H1 (cell line): ENCODE data around the gene CHRDL2. TPM values are rescaled to one million over a fixed set of nuclear protein-coding genes. Genes with fewer than 3 reads are reported as not detected.

ENCODE experiments used
- CTCF ChIA-PET: fragments of 300-600 bp; sonication (Branson Sonifier 250); formaldehyde crosslinking; loops from one replicate; lab custom pipeline; 2021; ENCODE audit not compliant: partially characterized antibody; lab: Charles Lee
- POLR2A ChIA-PET: fragments of 300-600 bp; sonication (Branson Sonifier 250); formaldehyde crosslinking; loops from one replicate; lab custom pipeline; 2021; ENCODE audit warnings: inconsistent platforms; ENCODE audit not compliant: partially characterized antibody; lab: Charles Lee
- DNase-seq, 2 experiments: peaks; one replicate each; pipeline versions ENCODE4 v3.0.0 to v3.0.0-alpha.2; 2010 to 2022; ENCODE audit warnings: low spot score in 2 of 2, low read depth in 1 of 2, mixed read lengths in 1 of 2
- FAIRE-seq: peaks from 2 replicates; lab custom pipeline; 2011; peaks lifted over from hg19 to GRCh38; lab: Jason Lieb, UNC
- H2AFZ ChIP-seq: 2 replicates; pipeline ENCODE4 v1.8.1; 2012; ENCODE audit warnings: low read length, inconsistent platforms
- H2AK5ac ChIP-seq: 2 replicates; pipeline ENCODE4 v1.6.1; 2013; ENCODE audit warnings: low read depth, low read length
- H2BK120ac ChIP-seq: replicated peaks from 2 replicates; pipeline ENCODE3; 2013; ENCODE audit warnings: low read depth, low read length, inconsistent platforms
- H2BK12ac ChIP-seq: 2 replicates; pipeline ENCODE4 v1.6.1; 2013; ENCODE audit warnings: low read depth, low read length
- H2BK15ac ChIP-seq: 2 replicates; pipeline ENCODE4 v1.6.1; 2013; ENCODE audit warnings: low read length
- H2BK20ac ChIP-seq: 2 replicates; pipeline ENCODE4 v1.6.1; 2013; ENCODE audit warnings: low read length
- H2BK5ac ChIP-seq: 2 replicates; pipeline ENCODE4 v1.6.1; 2013; ENCODE audit warnings: low read depth, low read length
- H3K14ac ChIP-seq: 2 replicates; pipeline ENCODE4 v1.6.1; 2013; ENCODE audit warnings: inconsistent platforms; ENCODE audit not compliant: insufficient read length
- H3K18ac ChIP-seq: 2 replicates; pipeline ENCODE4 v1.6.1; 2013; ENCODE audit warnings: low read length; ENCODE audit errors: extremely low read depth
- H3K23ac ChIP-seq: 2 replicates; pipeline ENCODE4 v1.6.1; 2013; ENCODE audit warnings: inconsistent platforms; ENCODE audit not compliant: insufficient read length
- H3K23me2 ChIP-seq: 2 replicates; pipeline ENCODE4 v1.6.1; 2013; ENCODE audit warnings: low read depth, low read length
- H3K27ac ChIP-seq: 2 replicates; pipeline ENCODE4 v1.6.1; 2011; ENCODE audit warnings: low read depth, low read length, inconsistent platforms
- H3K27me3 ChIP-seq, 4 experiments: replicated peaks in 1 of 4; 1 replicate in 1 of 4; 2 replicates in 3 of 4; pipeline versions ENCODE4 v1.6.1 to v1.8.1; 2011 to 2013; ENCODE audit warnings: low read length in 3 of 4, mild to moderate bottlenecking in 3 of 4, inconsistent platforms in 2 of 4, mixed read lengths in 2 of 4, moderate library complexity in 1 of 4; ENCODE audit not compliant: control insufficient read depth in 3 of 4, insufficient read depth in 3 of 4; ENCODE audit errors: extremely low read depth in 1 of 4
- H3K36me3 ChIP-seq, 4 experiments: 2 replicates each; pipeline versions ENCODE4 v1.6.1 to v1.8.1; 2011 to 2013; ENCODE audit warnings: mild to moderate bottlenecking in 4 of 4, low read length in 3 of 4, moderate library complexity in 2 of 4, control low read depth in 1 of 4, inconsistent platforms in 1 of 4; ENCODE audit not compliant: insufficient read depth in 4 of 4, control insufficient read depth in 2 of 4
- H3K4ac ChIP-seq: replicated peaks from 2 replicates; pipeline ENCODE3; 2013; ENCODE audit warnings: low read length, low read depth, mixed read lengths, inconsistent platforms; ENCODE audit not compliant: insufficient read length
- H3K4me1 ChIP-seq, 4 experiments: replicated peaks in 1 of 4; 1 replicate in 1 of 4; 2 replicates in 3 of 4; pipeline versions ENCODE4 v1.6.1 to v1.8.1; 2011 to 2013; ENCODE audit warnings: low read length in 3 of 4, inconsistent platforms in 2 of 4, mixed read lengths in 1 of 4; ENCODE audit not compliant: insufficient read depth in 4 of 4, control insufficient read depth in 3 of 4
- H3K4me2 ChIP-seq, 2 experiments: 2 replicates each; pipeline versions ENCODE4 v1.6.1 to v1.8.1; 2011 to 2013; ENCODE audit warnings: low read depth in 2 of 2, low read length in 2 of 2, control low read depth in 1 of 2, inconsistent platforms in 1 of 2, mild to moderate bottlenecking in 1 of 2; ENCODE audit not compliant: insufficient read depth in 1 of 2
- H3K4me3 ChIP-seq, 4 experiments: fragments of 200-600, 300-600 bp in 1 of 4; sonication (generic), shearing (Covaris generic), sonication (Bioruptor Twin) in 1 of 4; 2 replicates each; pipeline versions ENCODE4 v1.5.1 to v1.8.1; 2011 to 2016; ENCODE audit warnings: low read length in 4 of 4, low read depth in 3 of 4, control low read depth in 2 of 4, inconsistent platforms in 2 of 4, mild to moderate bottlenecking in 2 of 4, mixed read lengths in 1 of 4, moderate library complexity in 1 of 4; ENCODE audit not compliant: insufficient read depth in 2 of 4; ENCODE audit errors: extremely low read depth in 1 of 4
- H3K56ac ChIP-seq: replicated peaks from 2 replicates; pipeline ENCODE3; 2013; ENCODE audit warnings: low read depth, mild to moderate bottlenecking, mixed read lengths, low read length, inconsistent platforms; ENCODE audit not compliant: insufficient read length
- H3K79me1 ChIP-seq: 2 replicates; pipeline ENCODE4 v1.6.1; 2013; ENCODE audit warnings: low read depth, low read length, control low read depth
- H3K79me2 ChIP-seq, 2 experiments: 2 replicates each; pipeline versions ENCODE4 v1.6.1 to v1.8.1; 2012 to 2013; ENCODE audit warnings: low read length in 2 of 2, mild to moderate bottlenecking in 2 of 2, inconsistent platforms in 1 of 2; ENCODE audit not compliant: insufficient read depth in 2 of 2, control insufficient read depth in 1 of 2
- H3K9ac ChIP-seq, 4 experiments: replicated peaks in 1 of 4; 1 replicate in 1 of 4; 2 replicates in 3 of 4; pipeline versions ENCODE4 v1.6.1 to v1.8.1; 2011 to 2013; ENCODE audit warnings: low read depth in 3 of 4, low read length in 3 of 4, control low read depth in 2 of 4, mild to moderate bottlenecking in 2 of 4, moderate library complexity in 2 of 4, inconsistent platforms in 1 of 4; ENCODE audit errors: extremely low read depth in 1 of 4
- H3K9me3 ChIP-seq, 2 experiments: 2 replicates each; pipeline versions ENCODE4 v1.6.1 to v1.8.1; 2012 to 2013; ENCODE audit warnings: mild to moderate bottlenecking in 2 of 2, moderate library complexity in 2 of 2, control low read depth in 1 of 2, inconsistent platforms in 1 of 2, low read depth in 1 of 2, low read length in 1 of 2, mixed read lengths in 1 of 2; ENCODE audit not compliant: insufficient read depth in 2 of 2
- H4K20me1 ChIP-seq, 2 experiments: replicated peaks in 1 of 2; 2 replicates each; pipeline versions ENCODE3 to v1.8.1; 2011 to 2013; ENCODE audit warnings: inconsistent platforms in 2 of 2, low read length in 2 of 2, mild to moderate bottlenecking in 1 of 2; ENCODE audit not compliant: insufficient read depth in 2 of 2, control insufficient read depth in 1 of 2
- H4K5ac ChIP-seq: 2 replicates; pipeline ENCODE4 v1.6.1; 2013; ENCODE audit warnings: low read length, low read depth, mixed read lengths, inconsistent platforms; ENCODE audit not compliant: insufficient read length
- H4K8ac ChIP-seq: 2 replicates; pipeline ENCODE4 v1.8.0; 2013; ENCODE audit warnings: mild to moderate bottlenecking, moderate library complexity, low read length, inconsistent platforms; ENCODE audit not compliant: insufficient read depth; ENCODE audit errors: extremely low read depth
- H4K91ac ChIP-seq: replicated peaks from 2 replicates; pipeline ENCODE3; 2013; ENCODE audit warnings: low read length, mixed read lengths, inconsistent platforms; ENCODE audit not compliant: insufficient read length
- BCL11A ChIP-seq, 2 experiments: IDR thresholded peaks; one replicate each; pipeline ENCODE4 v1.6.1; 2011; ENCODE audit warnings: low read depth in 2 of 2, low read length in 2 of 2, mild to moderate bottlenecking in 2 of 2
- CREB1 ChIP-seq: IDR thresholded peaks from 2 replicates; pipeline ENCODE4 v1.6.1; 2012; ENCODE audit warnings: inconsistent platforms
- EGR1 ChIP-seq: IDR thresholded peaks from 2 replicates; pipeline ENCODE4 v1.6.1; 2011; ENCODE audit warnings: low read depth, low read length, borderline replicate concordance
- KDM5A ChIP-seq: fragments of 200-600 bp; IDR thresholded peaks from 2 replicates; pipeline ENCODE4 v1.7.1; 2012; ENCODE audit warnings: mild to moderate bottlenecking, low read length, inconsistent platforms, mixed read lengths
- MAFK ChIP-seq: IDR thresholded peaks from 2 replicates; pipeline ENCODE4 v1.6.1; 2012; ENCODE audit warnings: low read depth, mild to moderate bottlenecking, improper control_type of control experiment, low read length
- TBP ChIP-seq: IDR thresholded peaks from 2 replicates; pipeline ENCODE4 v1.6.1; 2011; ENCODE audit warnings: low read depth, low read length, improper control_type of control experiment
- WGBS, 2 experiments: shearing (Covaris generic) in 1 of 2; methylation state at CpG; one replicate each; pipeline versions ENCODE4 v1.1.6 to v1.1.7; 2013 to 2015; ENCODE audit warnings: low lambda C conversion rate in 2 of 2, mixed read lengths in 2 of 2, inconsistent platforms in 1 of 2, low coverage in 1 of 2, missing lambda C conversion rate in 1 of 2; ENCODE audit not compliant: insufficient replicate concordance in 2 of 2, insufficient coverage in 1 of 2, insufficient read length in 1 of 2; ENCODE audit errors: extremely low coverage in 1 of 2, missing lambda C conversion rate in 1 of 2; 5-methylcytosine and 5-hydroxymethylcytosine counted together
- polyA plus RNA-seq, 7 experiments: library from polyadenylated mRNA; depleted of rRNA in 3 of 7; stranded (reverse) in 5 of 7; unstranded in 2 of 7; fragments of >200 nt in 5 of 7; fragments of 200-250 nt in 2 of 7; gene quantifications; 1 replicate in 5 of 7; 2 replicates in 1 of 7; 4 replicates in 1 of 7; pipeline versions ENCODE4 v1.2.1 to v1.2.3, GENCODE V29; 2011 to 2013; ENCODE audit warnings: missing spikeins in 2 of 7, mixed read lengths in 2 of 7
- total RNA-seq: library from RNA; stranded (reverse); fragmentation: NEBNext Ultra II Directional; extraction: Animal tissue kit (Norgen Biotek cat#: 25700); gene quantifications from 2 replicates; pipeline ENCODE4 v1.2.1, GENCODE V29; 2021
- TF ChIP-seq, protein P1 (sequence below): IDR thresholded peaks from 2 replicates; pipeline ENCODE4 v1.6.1; 2012; ENCODE audit warnings: inconsistent platforms

CHRDL2 gene
- total and polyA plus RNA-seq, 2 of the 8 experiments (the other 6 are each of a cell fraction or from before 2014, with no cell fraction given), result 0.26 to 0.48 TPM

DNA sequence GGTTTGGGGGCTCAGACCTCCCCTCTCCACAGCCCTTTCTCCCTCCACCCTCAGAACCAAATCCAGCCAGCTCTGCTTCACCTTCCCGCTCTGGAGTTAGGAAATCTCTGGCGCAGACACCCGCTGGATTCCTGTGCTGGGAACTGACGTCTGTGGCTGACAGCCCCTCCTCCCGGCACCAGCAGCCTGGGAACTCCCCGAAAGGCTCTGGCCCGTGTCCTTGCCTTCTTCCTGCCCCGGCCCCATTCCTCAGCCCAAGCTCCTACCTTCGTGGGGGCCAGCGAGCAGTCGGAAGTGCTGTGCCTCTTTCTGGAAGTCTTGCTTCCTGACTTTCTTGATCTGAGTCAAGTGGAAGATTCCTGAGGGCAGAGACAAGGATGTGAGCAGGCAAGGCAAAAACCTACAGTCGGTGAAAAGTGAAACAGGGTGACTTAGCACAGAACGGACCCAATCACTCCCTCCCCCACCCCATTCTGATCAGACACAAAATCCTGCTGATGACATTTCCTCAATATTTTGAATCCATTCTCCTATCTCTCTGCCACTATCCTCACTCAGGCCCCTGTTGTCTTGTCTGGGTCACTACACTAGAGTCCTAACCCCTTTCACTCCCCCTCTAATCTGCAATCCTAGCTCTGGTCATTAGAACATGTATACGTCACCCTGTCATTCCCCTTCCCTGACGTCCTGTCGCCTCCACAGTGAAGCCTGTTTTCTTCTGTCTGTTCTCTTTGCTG is 34.1 kb downstream of the CHRDL2 start:
- H3K4me2 ChIP-seq, result peak overlapping the region; percentile 53 to 61
- peak overlapping the region; percentile 12 for H4K91ac ChIP-seq
- H2AFZ ChIP-seq, result peak overlapping the region; percentile 43
- no peaks in the 10 kb centered on the region for H3K36me3 ChIP-seq
- H2AK5ac ChIP-seq, result no peak overlapping the region; the same call in 1 of the 2 replicates
- 42% methylated on average over 16 of the region's 16 CpGs; no CpG with 5 or more reads in 1 of the 2 experiments for WGBS, 2 experiments
- H3K23me2 ChIP-seq, result no peaks in the 10 kb centered on the region; the same call in 1 of the 2 replicates
- H4K8ac ChIP-seq, result peak overlapping the region; percentile 73; the same call in 1 of the 2 replicates
- H3K4me3 ChIP-seq, result peak overlapping the region in 1 of 4 experiments; percentile 40; a peak in 2 of 8 replicates
- DNase-seq, result no peak
- CTCF ChIA-PET, result interaction anchor here (0.6 to 16.5 kb wide), 13 partner anchors 8 to 306 kb away, joined by 3 to 348 read pairs (median 6); no protein-coding TSS in a partner anchor
- no peaks in the 10 kb centered on the region for H3K79me1 ChIP-seq
- no peak overlapping the region for H3K23ac ChIP-seq
- H2BK15ac ChIP-seq, result peak overlapping the region; percentile 55; the same call in 1 of the 2 replicates
- no peak for FAIRE-seq
- H3K4ac ChIP-seq, result no peak overlapping the region
- no peak overlapping the region for H3K27ac ChIP-seq
- POLR2A ChIA-PET, result interaction anchor here (1.0 to 1.7 kb wide), 3 partner anchors 12 to 20 kb away, joined by 3 to 4 read pairs (median 3); no protein-coding TSS in a partner anchor
- H3K79me2 ChIP-seq, result no peaks in the 10 kb centered on the region
- H3K27me3 ChIP-seq, result no peaks in the 10 kb centered on the region; a peak in 2 of 7 replicates
- peak overlapping the region; percentile 90; the same call in 1 of the 2 replicates for H2BK12ac ChIP-seq
- H4K5ac ChIP-seq, result no peak overlapping the region
- no peak for TF ChIP-seq MAFK
- no peak for TF ChIP-seq TBP
- TF ChIP-seq KDM5A, result no peak
- TF ChIP-seq, protein P1, sequence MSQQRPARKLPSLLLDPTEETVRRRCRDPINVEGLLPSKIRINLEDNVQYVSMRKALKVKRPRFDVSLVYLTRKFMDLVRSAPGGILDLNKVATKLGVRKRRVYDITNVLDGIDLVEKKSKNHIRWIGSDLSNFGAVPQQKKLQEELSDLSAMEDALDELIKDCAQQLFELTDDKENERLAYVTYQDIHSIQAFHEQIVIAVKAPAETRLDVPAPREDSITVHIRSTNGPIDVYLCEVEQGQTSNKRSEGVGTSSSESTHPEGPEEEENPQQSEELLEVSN, result peak; percentile 39; the same call in 1 of the 2 replicates
- no peak for TF ChIP-seq CREB1
- TF ChIP-seq EGR1, result no peak
- no peak for TF ChIP-seq BCL11A (IDR thresholded peaks at IDR 0.05; ENCODE audit: low read depth in 2 of 2, low read length in 2 of 2)
- H3K18ac ChIP-seq, result peak overlapping the region; percentile 66; the same call in 1 of the 2 replicates
- no peak overlapping the region for H3K56ac ChIP-seq
- peaks cover 0 to 8% (median 3%) of the 10 kb centered on the region in 4 experiments; a peak in 3 of 7 replicates for H3K4me1 ChIP-seq
- H2BK5ac ChIP-seq, result no peak overlapping the region
- H2BK120ac ChIP-seq, result no peak overlapping the region
- no peak overlapping the region for H2BK20ac ChIP-seq
- H3K9me3 ChIP-seq, result no peaks in the 10 kb centered on the region
- H3K9ac ChIP-seq, result peak overlapping the region in 1 of 4 experiments; percentile 27; a peak in 1 of 7 replicates
- H4K20me1 ChIP-seq, result no peaks in the 10 kb centered on the region
- H3K14ac ChIP-seq, result no peak overlapping the region
